GM19452 (cell line): ENCODE results near the gene GRIK4.
"Not testable (repeated sequence)": the region's sequence is repeated elsewhere in the genome, so short reads cannot be mapped to it uniquely, and the experiment has no call there.

Experiments
- ATAC-seq: cut with Tn5 transposase; IDR thresholded peaks from one replicate; pipeline ENCODE4 v1.9.1; 2021; ENCODE audit not compliant: unreplicated experiment

Gene GRIK4

DNA sequence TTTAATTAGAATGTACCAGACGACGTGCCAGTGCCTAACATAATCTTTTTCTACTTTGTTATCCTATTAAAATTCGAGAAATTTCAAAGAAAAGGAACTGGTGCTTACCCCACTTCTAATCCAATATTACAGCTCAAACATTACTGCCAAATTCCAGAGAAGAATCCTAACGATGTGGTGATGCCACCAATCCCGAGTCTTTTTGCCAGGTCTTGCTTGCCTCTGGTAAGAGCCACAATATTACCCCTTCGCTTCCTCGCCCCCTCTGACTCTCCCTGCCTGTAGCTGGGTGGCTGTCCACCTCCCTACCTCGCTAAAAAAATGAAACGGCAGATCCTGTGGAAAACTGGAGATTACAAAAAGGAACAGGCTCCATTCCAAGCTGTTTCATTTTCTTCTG lies 462.9 kb downstream of the GRIK4 start:
- ATAC-seq, result no peak

DNA sequence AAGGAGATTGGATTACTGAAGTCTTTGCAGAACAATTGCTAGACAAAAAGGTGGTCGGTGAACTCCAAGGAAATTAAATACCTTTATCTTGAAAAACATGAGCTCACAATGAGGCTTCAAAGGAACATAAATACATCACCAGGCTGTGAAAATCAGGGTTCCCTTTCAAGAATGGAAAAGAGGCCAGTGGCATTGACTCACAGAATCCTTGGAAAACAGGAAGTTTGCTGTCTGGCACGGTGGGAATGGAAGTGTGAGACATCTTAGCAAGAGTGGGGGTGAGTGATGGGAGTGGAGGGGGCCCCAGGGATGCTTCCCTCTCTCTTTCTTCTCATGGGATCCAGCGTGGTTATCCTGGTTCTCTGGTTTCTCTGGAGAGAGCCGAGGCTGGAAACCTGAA lies 463.4 kb downstream of the GRIK4 start:
- ATAC-seq, result no peak

DNA sequence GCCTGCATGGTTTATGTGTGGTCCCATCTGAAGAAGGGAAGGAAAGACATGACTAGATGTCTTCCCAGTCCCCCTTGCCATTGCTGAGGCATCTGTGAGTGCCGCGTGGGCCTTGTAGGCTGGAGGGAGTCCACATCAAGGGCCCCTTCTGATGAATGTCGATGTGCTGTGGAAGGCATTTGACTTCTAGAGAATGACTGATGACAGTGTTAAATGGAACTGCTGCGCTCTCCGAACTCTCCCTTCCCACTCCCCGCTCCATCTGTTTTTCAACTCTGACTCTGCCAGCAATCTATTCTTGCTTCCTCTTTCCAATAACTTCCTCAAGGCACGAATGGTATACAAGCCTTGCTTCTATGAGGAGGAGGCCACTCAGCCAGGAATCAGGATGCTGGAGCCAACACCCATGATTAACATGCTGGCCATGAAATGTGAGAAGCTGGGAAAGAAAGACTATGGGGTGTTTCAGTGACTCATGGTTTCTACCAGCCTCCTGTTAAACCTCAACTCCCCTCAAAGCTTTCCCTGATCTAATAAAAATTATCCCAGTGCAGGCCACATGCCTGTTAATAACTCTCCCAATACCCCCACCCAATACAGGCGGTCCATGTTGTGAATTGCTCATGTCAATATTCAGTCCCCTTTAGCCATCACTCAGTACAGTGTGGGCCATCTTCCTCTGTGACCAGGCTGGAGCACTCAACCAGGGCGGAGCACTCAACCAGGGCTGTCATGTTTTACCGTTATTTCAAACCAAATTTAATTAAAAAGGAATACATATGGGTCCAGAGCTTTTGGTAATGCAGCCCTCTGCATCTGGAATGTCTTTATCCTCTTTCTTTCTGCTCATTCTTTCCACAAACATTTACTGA lies 466.0 kb downstream of the GRIK4 start:
- ATAC-seq, result no peak

DNA sequence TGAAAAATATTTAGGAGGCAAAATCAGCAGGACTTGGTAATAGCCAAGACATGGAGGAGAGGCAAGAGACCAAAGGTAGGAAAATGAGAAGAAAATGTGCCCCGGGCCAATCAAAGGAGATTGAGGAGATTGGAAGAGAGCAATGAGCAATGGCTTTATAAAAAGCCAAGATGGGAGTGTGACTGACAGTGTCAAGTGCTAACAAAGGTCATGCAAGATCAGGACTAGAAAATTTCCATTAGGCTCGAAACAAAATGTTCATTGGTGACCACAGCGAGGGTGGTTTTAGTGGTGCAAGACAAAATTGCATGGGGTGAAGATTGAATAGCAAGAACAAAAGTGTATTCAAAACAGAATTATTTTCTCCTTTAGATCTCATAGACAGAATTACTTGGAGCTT lies 467.2 kb downstream of the GRIK4 start:
- ATAC-seq, result no peak

DNA sequence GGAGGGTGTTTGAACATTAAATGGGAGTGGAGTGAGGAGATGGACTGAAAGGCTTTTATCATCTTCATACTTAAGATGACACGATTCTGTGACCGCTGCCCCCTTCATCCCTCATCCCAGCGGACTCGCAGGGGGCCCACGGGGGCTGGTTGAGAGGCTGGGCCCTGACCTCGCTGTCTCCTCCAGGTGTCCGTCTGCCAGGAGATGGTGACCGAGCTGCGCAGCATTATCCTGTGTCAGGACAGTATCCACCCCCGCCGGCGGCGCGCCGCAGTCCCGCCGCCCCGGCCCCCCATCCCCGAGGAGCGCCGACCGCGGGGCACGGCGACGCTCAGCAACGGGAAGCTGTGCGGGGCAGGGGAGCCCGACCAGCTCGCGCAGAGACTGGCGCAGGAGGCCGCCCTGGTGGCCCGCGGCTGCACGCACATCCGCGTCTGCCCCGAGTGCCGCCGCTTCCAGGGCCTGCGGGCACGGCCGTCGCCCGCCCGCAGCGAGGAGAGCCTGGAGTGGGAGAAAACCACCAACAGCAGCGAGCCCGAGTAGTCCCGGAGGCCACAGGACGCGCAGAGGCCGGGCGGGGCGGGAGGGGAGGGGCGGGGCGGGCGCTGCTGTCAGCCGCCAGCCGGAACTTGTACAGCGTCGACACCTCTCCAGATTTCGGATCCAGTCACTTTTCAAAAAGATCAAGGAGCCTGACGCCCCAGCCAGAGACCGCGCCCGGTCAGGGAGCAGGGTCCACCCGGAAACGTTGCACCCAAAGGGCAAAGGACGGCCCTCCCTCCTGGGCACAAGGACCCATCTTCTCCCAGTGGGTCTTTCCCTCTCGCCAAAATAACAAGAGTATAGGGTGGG lies 474.4 kb downstream of the GRIK4 start:
- ATAC-seq, result peak; percentile 63

DNA sequence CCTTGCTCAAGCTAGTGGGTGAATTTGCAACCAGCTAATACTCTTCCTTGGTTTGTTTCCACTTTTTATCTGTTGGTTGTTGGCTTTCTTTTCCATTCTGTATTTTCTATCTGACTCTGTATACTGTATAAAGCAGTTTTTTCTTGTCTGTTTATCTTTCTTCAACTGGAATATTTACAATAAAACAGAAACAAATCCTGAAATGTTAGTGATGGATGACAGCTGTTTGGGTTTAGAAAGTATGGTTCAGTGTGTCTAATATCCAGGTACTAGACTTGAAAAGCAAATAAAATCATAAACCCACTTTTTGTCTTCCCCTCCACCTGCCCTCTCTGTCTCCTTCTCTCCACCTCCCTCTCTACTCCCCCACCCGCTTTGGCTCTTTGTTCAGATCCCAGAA lies 477.1 kb downstream of the GRIK4 start:
- ATAC-seq, result no peak

DNA sequence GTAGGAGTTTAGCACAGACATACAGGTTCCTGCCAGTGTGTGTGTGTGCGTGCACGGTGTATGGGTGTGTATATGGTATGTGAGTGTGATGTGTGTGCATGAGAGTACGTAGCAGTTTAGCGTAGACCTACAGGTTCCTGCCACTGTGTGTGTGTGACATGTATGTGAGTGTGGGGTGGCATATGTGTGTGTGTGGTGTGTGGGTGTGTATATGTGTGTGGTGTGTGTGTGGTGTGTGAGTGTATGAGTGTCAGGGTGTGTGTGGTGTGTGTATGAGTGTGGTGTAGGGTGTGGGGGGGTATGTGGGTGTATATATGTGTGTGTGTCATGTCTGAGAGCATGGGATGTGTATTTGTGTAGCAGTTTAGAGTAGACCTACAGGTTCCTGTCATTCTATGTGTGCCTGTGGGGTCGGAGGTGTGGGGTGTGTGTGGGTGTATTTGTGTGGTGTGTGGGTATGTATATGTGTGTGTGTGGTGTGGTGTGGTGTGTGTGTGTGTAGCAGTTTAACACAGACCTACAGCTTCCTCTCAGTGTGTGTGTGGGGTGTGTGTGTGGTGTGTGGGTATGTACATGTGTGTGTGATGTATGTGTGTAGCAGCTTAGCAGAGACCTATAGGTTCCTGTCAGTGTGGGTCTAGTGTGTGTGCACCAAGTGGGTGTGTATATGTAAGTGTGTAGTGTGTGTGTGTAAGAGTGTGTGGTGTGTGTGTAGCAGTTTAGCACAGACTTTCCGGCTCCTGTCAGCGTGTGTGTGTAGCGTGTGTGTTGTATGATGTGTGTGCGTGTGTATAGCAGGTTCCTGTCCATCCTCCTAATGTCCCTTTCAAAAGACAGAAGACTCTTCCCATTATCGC lies 480.5 kb downstream of the GRIK4 start:
- ATAC-seq, result no peak

DNA sequence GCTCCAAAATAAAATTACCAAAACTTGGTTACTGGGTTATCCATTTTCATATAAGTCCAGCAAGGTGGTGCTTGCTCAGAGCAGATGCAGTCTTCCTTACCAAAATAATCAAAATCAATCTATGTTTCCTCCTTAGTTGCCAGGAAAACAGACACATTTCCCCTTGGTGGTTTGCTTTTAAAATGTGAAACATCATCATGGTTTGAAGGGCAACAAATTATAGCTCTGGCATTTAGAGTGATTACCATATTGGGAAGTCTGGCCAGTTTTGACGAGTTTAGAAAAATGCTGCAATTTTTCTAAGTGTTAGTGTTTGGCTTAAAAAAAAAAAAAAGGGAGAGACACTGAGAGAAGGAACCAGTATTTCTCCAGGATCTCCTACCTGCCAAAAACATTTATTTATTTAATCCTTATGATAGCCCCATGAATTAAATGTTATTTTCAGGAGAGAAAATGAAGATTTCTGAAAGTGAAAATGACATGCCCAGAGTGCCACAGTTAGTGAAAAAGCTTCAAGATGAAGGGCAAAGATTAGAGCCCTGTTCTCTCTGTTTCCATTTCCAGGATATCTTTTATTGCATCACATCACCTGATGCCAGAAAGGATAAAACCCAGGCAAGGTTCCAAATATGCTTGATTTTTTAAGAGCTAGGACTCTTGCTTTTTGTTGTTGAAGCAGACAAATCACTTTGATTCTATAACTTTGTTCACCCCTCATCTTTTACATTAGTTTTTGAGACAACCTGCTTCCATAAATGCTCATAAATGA lies 482.7 kb downstream of the GRIK4 start:
- no peak for ATAC-seq

DNA sequence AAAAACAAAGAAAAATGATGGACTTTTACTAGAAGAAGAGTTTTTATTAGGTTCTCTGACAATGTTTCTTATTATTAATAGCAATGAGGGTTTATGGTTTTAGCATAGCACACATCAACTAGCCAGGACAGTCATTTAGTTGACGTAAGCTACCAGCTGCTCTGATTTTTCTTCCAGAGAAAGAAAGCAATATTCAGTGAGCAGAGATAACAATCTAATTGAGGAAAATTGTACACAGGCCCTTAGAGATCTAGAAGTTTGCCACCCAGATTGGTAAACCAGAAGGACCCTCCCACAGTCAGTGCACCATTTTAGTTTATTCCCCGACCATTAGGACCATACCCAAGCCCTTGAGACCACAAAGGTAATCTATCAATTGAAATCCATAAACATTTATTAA lies 483.6 kb downstream of the GRIK4 start:
- no peak for ATAC-seq

DNA sequence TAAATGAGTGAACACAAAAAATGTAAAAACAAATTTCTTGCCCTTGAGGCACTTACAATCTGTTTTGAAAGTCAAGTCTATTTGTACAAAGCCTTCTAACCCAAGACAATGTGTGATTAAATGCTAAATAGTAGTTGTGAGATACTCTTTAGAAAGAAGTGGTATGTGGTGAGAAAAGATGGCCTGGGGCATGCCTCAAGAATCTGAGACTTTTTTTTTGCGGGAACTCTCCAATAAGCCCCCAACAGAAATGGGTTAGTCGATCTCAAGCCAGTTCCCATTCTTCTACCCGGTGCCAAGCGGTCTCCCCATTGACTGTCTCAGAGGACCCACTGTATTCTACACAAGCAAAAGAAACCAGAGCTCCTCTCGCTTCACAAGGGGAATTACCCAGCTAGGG lies 485.4 kb downstream of the GRIK4 start:
- no peak for ATAC-seq

DNA sequence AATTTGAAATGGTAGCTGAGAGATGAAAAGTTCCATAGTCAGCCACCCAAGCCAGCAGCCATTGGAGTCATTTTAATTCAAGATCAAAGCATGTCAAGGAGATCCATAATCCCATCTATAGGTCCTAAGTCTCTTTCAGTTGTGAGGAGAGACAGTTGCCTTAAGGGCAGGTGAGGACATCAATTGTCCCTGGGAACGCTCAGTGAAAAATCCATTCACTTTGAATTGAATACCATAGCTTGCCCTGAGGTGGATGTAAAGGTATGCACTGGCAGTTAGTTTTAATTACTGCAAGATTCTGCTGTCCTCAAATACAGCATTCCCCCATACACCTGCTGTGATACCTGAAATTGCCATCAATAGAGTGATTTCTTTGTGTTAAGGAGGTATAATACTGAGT lies 487.0 kb downstream of the GRIK4 start:
- no peak for ATAC-seq

DNA sequence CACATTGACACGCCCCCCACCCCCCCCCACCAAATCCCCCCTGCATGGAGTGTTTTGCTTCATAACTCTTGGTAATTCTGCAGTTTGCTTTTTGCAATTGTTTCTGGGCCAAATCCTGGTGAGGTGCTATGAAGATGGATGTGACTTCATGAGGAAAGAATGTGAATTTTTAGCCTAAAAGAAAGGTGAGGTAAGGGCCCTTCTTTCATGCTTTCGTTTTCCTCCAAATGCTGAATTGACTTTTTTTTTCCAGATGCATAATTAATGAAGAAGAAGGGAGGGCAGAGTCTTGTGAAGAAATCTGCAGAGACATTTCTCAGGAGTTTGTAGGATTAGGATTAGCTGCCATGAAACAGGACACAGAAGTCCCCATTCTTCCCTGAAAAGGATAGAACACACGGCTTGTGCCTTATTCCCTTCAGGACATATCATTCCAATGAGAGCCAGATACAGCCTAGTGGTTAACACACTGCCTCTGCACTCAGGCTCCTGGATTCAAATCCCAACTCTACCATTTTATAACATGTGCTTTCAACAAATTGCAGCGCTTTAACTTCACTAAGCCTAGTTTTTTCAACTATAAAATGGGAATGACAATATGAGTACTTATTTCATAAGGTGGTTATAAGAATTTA lies 492.8 kb downstream of the GRIK4 start:
- no peak for ATAC-seq

DNA sequence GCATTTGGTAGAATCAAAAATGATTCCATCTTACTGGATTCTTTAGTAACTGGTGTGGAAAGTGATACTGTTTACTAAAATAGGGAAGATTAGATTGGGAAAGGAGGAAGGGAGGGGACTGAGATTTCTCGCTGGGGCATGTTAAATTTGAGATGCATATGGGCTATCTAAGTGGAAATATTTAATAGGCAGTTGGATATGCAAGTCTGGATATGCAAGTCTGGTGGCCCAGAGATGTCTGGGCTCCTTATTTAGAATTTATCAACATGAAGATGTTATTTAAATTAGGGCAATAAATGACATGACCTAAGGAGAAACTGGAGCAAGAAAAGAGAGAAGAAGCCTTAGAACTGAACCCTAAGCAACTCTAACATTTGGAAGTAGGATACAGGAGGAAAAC lies 495.4 kb downstream of the GRIK4 start:
- ATAC-seq, result no peak

DNA sequence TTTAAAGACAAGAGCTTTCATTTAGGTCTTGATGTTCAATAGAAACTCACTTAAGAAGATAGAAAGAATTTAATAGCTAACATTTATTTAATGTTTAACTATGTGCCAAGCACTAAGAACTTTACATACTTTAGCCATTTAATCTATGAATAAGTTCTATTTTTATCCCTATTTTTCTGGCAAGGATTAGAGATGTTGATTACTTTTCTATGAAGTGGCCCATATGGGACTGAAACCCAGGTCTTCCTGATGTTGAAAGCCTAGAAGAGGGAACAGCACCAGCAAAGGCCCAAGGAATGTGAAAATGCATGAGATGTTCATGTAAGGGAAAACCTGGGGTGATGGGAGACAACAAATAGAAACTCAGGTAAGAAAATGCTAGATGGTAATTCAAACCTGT lies 497.0 kb downstream of the GRIK4 start:
- no peak for ATAC-seq

DNA sequence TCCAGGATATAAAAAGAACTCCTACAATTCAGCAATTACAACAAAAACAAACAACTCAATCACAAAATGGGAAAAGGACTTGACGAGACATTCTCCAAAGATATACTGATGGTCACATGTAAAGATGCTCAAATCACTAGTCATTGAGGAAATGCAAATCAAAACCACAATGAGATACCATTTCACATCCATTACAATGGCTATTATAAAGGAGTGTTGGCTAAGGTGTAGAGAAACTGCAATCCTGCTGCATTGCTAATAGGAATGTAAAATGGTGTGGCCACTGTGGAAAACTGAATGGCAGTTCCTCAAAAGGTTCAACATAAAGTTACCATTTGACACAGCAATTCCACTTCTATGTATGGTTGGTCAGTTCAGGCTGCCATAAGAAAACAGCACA lies 500.5 kb downstream of the GRIK4 start:
- ATAC-seq, result no peak

DNA sequence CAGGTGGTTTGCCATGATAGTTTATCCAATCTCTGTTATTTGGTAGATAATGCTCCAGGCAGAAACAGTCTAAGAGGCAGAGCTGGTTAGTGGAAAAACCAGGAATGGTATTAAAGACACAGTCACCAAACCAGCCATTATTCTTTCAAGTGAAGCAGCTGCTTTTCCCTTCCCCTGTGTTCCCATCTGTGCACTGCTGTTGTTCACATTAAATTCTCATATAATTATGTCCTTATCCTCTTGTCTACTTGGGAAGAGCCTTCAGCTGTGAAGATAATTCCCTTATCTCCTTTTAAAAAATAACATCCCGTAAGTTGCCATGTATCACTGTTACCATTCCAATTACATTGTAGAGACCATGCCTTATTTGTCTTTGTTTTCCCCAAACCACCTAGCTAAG lies 507.2 kb downstream of the GRIK4 start:
- ATAC-seq, result no peak

DNA sequence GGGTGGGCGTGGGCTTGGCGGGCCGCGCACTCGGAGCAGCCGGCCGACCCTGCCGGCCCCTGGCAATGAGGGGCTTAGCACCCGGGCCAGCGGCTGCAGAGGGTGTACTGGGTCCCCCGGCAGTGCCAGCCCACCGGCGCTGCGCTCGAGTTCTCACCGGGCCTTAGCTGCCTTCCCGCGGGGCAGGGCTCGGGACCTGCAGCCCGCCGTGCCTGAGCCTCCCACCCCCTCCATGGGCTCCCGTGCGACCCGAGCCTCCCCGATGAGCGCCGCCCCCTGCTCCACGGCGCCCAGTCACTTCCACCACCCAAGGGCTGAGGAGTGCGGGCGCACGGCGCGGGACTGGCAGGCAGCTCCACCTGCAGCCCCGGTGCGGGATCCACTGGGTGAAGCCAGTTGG lies 510.2 kb downstream of the GRIK4 start:
- not testable (repeated sequence) for ATAC-seq

DNA sequence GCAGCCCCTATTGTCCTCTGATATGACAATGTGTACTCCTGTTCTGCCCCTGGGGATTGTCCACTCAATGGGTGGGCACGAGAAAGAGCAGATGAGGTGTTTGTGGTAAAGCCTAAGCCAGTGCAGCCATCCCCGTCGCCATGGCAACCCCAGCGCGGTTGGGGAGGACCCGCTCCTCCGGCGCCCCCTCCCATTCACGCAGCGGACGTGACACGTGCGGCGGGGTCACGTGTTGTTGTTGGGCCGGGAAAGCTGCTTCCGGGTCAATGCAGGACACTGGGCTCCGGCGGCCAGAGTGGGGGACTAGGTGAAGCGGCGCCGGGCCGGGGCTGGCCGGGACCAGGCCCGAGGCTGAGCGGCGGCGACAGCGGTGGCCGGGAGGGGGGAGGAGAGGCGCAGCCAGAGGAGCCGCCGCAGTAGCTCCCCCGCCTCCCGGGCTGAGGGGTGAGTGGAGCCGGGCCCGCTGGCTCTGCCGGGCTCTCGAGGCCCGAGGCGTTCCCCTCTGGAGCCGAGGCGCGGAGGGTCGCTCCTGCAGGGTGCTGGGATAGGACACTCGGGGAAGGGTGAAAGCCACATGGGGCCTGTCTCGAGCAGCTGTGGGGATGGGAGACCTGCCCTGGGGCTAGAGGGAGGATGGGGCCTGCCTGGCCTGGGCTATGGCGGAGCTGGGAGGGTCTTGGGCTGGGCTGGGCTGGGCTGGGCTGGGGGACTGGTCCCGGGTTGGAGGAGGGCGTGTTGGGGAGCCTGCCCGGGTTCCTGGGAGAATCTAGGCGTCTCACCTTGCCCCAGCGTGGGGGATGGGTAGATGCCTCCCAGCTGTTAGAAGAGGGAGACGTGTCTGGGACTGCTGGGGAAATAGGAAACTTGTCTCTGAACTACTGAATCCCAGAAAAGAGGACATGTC lies 512.6 kb downstream of the GRIK4 start, which contains the start of gene TBCEL:
Gene TBCEL, plus strand, starts transcription at position 255 of the 904 bp plus-strand sequence. CDS start 21,589 bp downstream, outside the sequence.
- peak; percentile 94 for ATAC-seq

DNA sequence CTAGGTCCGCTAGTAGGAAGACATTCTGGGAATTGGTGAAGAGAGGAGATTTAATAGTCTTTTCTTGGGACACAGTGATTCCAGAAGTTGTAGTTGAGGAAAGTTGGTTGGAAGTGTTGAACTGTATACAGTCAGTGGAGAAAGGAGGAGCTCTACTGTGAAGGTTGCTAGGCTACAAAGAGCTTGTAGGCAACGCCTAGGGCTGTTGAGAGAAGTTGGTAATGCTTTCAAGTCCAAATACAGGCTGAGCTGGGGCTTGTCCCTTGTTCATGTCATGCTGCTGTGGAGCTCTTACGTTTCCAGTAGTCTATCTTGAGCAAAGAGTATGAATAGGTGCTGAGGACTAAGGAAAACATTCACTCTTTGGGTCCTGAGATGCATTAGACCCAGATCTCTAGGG lies 513.4 kb downstream of the GRIK4 start:
- no peak for ATAC-seq
